Glutamatergic neuron (in vitro differentiated cells): ENCODE results near the gene GRID1. TPM values are rescaled to one million over a fixed set of nuclear protein-coding genes. Genes with fewer than 3 reads are reported as not detected.
A peak's percentile ranks its signal among the peaks of the same experiment; 100 is the strongest.

Experiments
- DNase-seq: peaks from one replicate; pipeline ENCODE4 v3.0.0; 2022
- H3K27ac Mint-ChIP-seq: one replicate; pipeline ENCODE4 v1.8.0; 2020; ENCODE audit warnings: mild to moderate bottlenecking, mixed read lengths, inconsistent platforms; ENCODE audit not compliant: unreplicated experiment
- H3K27me3 Mint-ChIP-seq: one replicate; pipeline ENCODE4 v1.8.0; 2020; ENCODE audit warnings: mild to moderate bottlenecking, moderate library complexity, mixed read lengths, inconsistent platforms; ENCODE audit not compliant: unreplicated experiment
- H3K36me3 Mint-ChIP-seq: one replicate; pipeline ENCODE4 v1.8.0; 2020; ENCODE audit warnings: mild to moderate bottlenecking, mixed read lengths, inconsistent platforms; ENCODE audit not compliant: unreplicated experiment
- H3K4me1 Mint-ChIP-seq: one replicate; pipeline ENCODE4 v1.8.0; 2020; ENCODE audit warnings: mild to moderate bottlenecking, low read depth, mixed read lengths, inconsistent platforms; ENCODE audit not compliant: unreplicated experiment
- H3K4me3 Mint-ChIP-seq: one replicate; pipeline ENCODE4 v1.8.0; 2020; ENCODE audit warnings: mild to moderate bottlenecking, mixed read lengths, inconsistent platforms; ENCODE audit not compliant: unreplicated experiment
- H3K9me3 Mint-ChIP-seq: one replicate; pipeline ENCODE4 v1.8.0; 2020; ENCODE audit warnings: mild to moderate bottlenecking, moderate library complexity, mixed read lengths, inconsistent platforms; ENCODE audit not compliant: unreplicated experiment
- CTCF ChIP-seq: fragments of 200-600 bp; sonication (generic); IDR thresholded peaks from one replicate; pipeline ENCODE4 v1.5.0; 2021; ENCODE audit not compliant: partially characterized antibody, unreplicated experiment
- total RNA-seq: library from RNA; stranded (reverse); fragmentation: NEBNext Ultra II Directional; extraction: Animal tissue kit (Norgen Biotek cat#: 25700); gene quantifications from one replicate; pipeline ENCODE4 v1.2.1, GENCODE V29; 2021; ENCODE audit not compliant: unreplicated experiment

GRID1 gene
- total RNA-seq, 1 donor from 2014 or later, result 8.0 TPM

- no peak for TF ChIP-seq CTCF
- peaks cover 9% of the 10 kb centered on the region for H3K27me3 Mint-ChIP-seq
- H3K9me3 Mint-ChIP-seq, result peaks cover 2% of the 10 kb centered on the region
- H3K36me3 Mint-ChIP-seq, result peaks cover 9% of the 10 kb centered on the region
- H3K4me1 Mint-ChIP-seq, result peaks cover 7% of the 10 kb centered on the region
- no peak for DNase-seq
- no peak overlapping the region for H3K4me3 Mint-ChIP-seq
- H3K27ac Mint-ChIP-seq, result no peak overlapping the region
Observed at GRCh38 chr10:86212391-86212700, 154.2 kb downstream of the GRID1 start.

- Mint-ChIP-seq H3K27ac (no peak overlapping the region), H3K36me3 (peaks cover 9% of the 10 kb centered on the region), H3K9me3 (peaks cover 2% of the 10 kb centered on the region), H3K4me3 (no peak overlapping the region), H3K27me3 (peaks cover 9% of the 10 kb centered on the region), H3K4me1 (peaks cover 7% of the 10 kb centered on the region)
- DNase-seq, result no peak
- no peak for TF ChIP-seq CTCF
Observed at GRCh38 chr10:86211691-86212390, 154.8 kb downstream of the GRID1 start.

- H3K27ac Mint-ChIP-seq, result no peak overlapping the region
- no peak for TF ChIP-seq CTCF
Observed at GRCh38 chr10:86210416-86210815, 156.2 kb downstream of the GRID1 start.

GRCh38 chr10:86209726-86210125 lies 156.9 kb downstream of the GRID1 start:
- Mint-ChIP-seq H3K27ac (no peak overlapping the region), H3K4me3 (no peak overlapping the region), H3K27me3 (peaks cover 5% of the 10 kb centered on the region), H3K36me3 (no peaks in the 10 kb centered on the region), H3K4me1 (peaks cover 7% of the 10 kb centered on the region), H3K9me3 (peaks cover 2% of the 10 kb centered on the region)
- no peak for TF ChIP-seq CTCF
- no peak for DNase-seq

More at GRCh38 chr10:86210416-86210815, 156.2 kb downstream of the GRID1 start:
- H3K4me1 Mint-ChIP-seq, result peaks cover 7% of the 10 kb centered on the region
- peaks cover 7% of the 10 kb centered on the region for H3K27me3 Mint-ChIP-seq
- no peaks in the 10 kb centered on the region for H3K36me3 Mint-ChIP-seq
- H3K4me3 Mint-ChIP-seq, result no peak overlapping the region
- H3K9me3 Mint-ChIP-seq, result peaks cover 2% of the 10 kb centered on the region
- no peak for DNase-seq

DNA sequence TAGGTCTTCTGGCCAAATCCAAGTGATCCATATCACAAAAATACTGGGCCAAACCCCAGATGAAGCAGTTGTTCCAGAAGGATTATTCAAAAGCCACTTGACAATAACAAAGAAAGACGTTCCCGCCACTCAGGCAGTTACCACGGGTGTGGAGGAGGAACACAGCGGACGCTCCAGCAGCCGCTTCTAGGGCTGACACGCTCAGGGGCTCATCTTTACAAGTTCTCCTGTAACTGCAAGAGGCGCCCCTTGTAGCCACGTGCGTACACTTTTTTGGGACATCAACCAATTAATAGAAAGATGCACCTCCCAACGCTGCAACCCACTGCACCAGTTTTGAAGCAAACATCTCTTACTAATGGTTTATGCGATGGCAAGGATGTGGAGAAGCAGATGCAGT lies 159.4 kb downstream of the GRID1 start:
- no peaks in the 10 kb centered on the region for H3K36me3 Mint-ChIP-seq
- no peak overlapping the region for H3K27ac Mint-ChIP-seq
- no peak overlapping the region for H3K4me3 Mint-ChIP-seq
- H3K4me1 Mint-ChIP-seq, result peaks cover 7% of the 10 kb centered on the region
- no peak for TF ChIP-seq CTCF
- peaks cover 5% of the 10 kb centered on the region for H3K27me3 Mint-ChIP-seq
- DNase-seq, result peak; percentile 7
- peaks cover 3% of the 10 kb centered on the region for H3K9me3 Mint-ChIP-seq
